Transverse colon (tissue), 4 donors: ENCODE results near the gene MPDZ. TPM values are rescaled to one million over a fixed set of nuclear protein-coding genes. Genes with fewer than 3 reads are reported as not detected.

Experiments used
- DNase-seq: peaks from one replicate; pipeline ENCODE4 v3.0.0-alpha.2; 2019
- H3K27ac ChIP-seq, 4 donors: fragments of 200-600 bp; sonication (generic); 2 replicates each; pipeline ENCODE4 v1.5.1; 2016 to 2018; ENCODE audit warnings: inconsistent platforms in 4 of 4
- H3K27me3 ChIP-seq: fragments of 200-600 bp; sonication (generic); 2 replicates; pipeline ENCODE4 v1.5.1; 2017; ENCODE audit warnings: inconsistent platforms
- H3K36me3 ChIP-seq, 4 donors: fragments of 200-600 bp; sonication (generic); 2 replicates each; pipeline ENCODE4 v1.5.1; 2017 to 2019; ENCODE audit warnings: inconsistent platforms in 4 of 4
- H3K4me1 ChIP-seq, 4 donors: fragments of 200-600 bp; sonication (generic); 2 replicates each; pipeline ENCODE4 v1.5.1; 2017 to 2020; ENCODE audit warnings: inconsistent platforms in 4 of 4
- H3K4me3 ChIP-seq, 4 donors: fragments of 200-600 bp; sonication (generic); 1 replicate in 1 of 4; 2 replicates in 3 of 4; pipeline versions ENCODE4 v1.5.1 to v1.6.1; 2017 to 2019; ENCODE audit warnings: inconsistent platforms in 4 of 4
- H3K9me3 ChIP-seq, 2 donors: fragments of 200-600 bp; sonication (generic); 2 replicates each; pipeline ENCODE4 v1.5.1; 2017 to 2019; ENCODE audit warnings: inconsistent platforms in 2 of 2
- CTCF ChIP-seq, 5 experiments: fragments of 200-600 bp in 3 of 5; fragments of 450-650 bp in 2 of 5; sonication (generic) in 3 of 5; IDR thresholded peaks; 1 replicate in 2 of 5; 2 replicates in 3 of 5; pipeline ENCODE4 v1.5.1; 2016 to 2017; ENCODE audit warnings: antibody characterized with exemption in 5 of 5, inconsistent platforms in 3 of 5, mild to moderate bottlenecking in 2 of 5, moderate library complexity in 1 of 5
- EP300 ChIP-seq: sonication (generic); formaldehyde crosslinking; IDR thresholded peaks from one replicate; pipeline ENCODE4 v1.6.1; 2017; ENCODE audit warnings: antibody characterized with exemption, low read depth
- POLR2A ChIP-seq: fragments of 450-650 bp; IDR thresholded peaks from one replicate; pipeline ENCODE4 v1.6.1; 2016; ENCODE audit warnings: antibody characterized with exemption, mild to moderate bottlenecking, moderate library complexity
- POLR2AphosphoS5 ChIP-seq, 3 donors: sonication (generic); formaldehyde crosslinking; IDR thresholded peaks; one replicate each; pipeline ENCODE4 v1.6.1; 2016; ENCODE audit warnings: antibody characterized with exemption in 3 of 3
- WGBS, 2 donors: methylation state at CpG; one replicate each; pipeline ENCODE4 v1.1.5; 2018; ENCODE audit warnings: low coverage in 1 of 2; 5-methylcytosine and 5-hydroxymethylcytosine counted together
- in situ Hi-C, 4 donors: fragments of 200-750 bp; cut with MboI; loops; one replicate each; pipeline versions ENCODE4 v1.15.0 to v1.15.1; 2017; ENCODE audit warnings: low sequenced_read_pairs in 3 of 4, low pct_ligation_motif_present in 1 of 4, low pct_unique_long_range_greater_than_20kb in 1 of 4
- intact Hi-C: fragments of 100-400 bp; cut with DNase I; formaldehyde crosslinking; loops from one replicate; pipeline ENCODE4 v1.15.1; 2023; ENCODE audit warnings: low total_unique reads
- total RNA-seq, 4 donors: library from RNA; depleted of rRNA; stranded (reverse); fragments of >200 nt; gene quantifications; one replicate each; pipeline ENCODE4 v1.1.0, GENCODE V29; 2016

Gene MPDZ
- total RNA-seq, 4 donors from 2014 or later: 9.7 to 62.1 (median 14.5) TPM

- no peak overlapping the region for H3K4me3 ChIP-seq
- DNase-seq: no peak
- no peaks in the 10 kb centered on the region for H3K4me1 ChIP-seq
- in situ Hi-C loops: no loop called here
- TF ChIP-seq CTCF (IDR thresholded peaks at IDR 0.05) (no peak), POLR2AphosphoS5 (IDR thresholded peaks at IDR 0.05) (no peak), POLR2A (no peak), EP300 (no peak)
- H3K36me3 ChIP-seq: no peaks in the 10 kb centered on the region
- intact Hi-C loops: no loop called here
- H3K27ac ChIP-seq: no peak overlapping the region
- H3K9me3 ChIP-seq: no peaks in the 10 kb centered on the region
- no peaks in the 10 kb centered on the region for H3K27me3 ChIP-seq
- WGBS, 2 donors: 86 to 88% methylated on average over 3 of the region's 3 CpGs
Measured at GRCh38 chr9:13127131-13127530, 152.4 kb downstream of the MPDZ start.

GRCh38 chr9:13125261-13125660 lies 154.2 kb downstream of the MPDZ start:
- H3K36me3 ChIP-seq: no peaks in the 10 kb centered on the region
- intact Hi-C loops (no loop called here), in situ Hi-C loops (no loop called here)
- no peaks in the 10 kb centered on the region for H3K9me3 ChIP-seq
- no peaks in the 10 kb centered on the region for H3K4me1 ChIP-seq
- no peak for DNase-seq
- H3K27me3 ChIP-seq: no peaks in the 10 kb centered on the region
- no peak overlapping the region for H3K4me3 ChIP-seq
- TF ChIP-seq CTCF (IDR thresholded peaks at IDR 0.05) (no peak), EP300 (no peak), POLR2AphosphoS5 (IDR thresholded peaks at IDR 0.05) (no peak), POLR2A (no peak)
- H3K27ac ChIP-seq: no peak overlapping the region

- Histone ChIP-seq H3K36me3 (no peaks in the 10 kb centered on the region), H3K4me3 (no peak overlapping the region), H3K27ac (no peak overlapping the region), H3K4me1 (no peaks in the 10 kb centered on the region), H3K27me3 (no peaks in the 10 kb centered on the region), H3K9me3 (no peaks in the 10 kb centered on the region)
- in situ Hi-C loops: no loop called here
- intact Hi-C loops: no loop called here
- TF ChIP-seq POLR2AphosphoS5 (IDR thresholded peaks at IDR 0.05): no peak
- TF ChIP-seq POLR2A: no peak
- TF ChIP-seq CTCF (IDR thresholded peaks at IDR 0.05): no peak
- TF ChIP-seq EP300: no peak
- WGBS, 2 donors: 89 to 92% methylated on average over 6 to 9 of the region's 9 CpGs
- DNase-seq: no peak
Measured at GRCh38 chr9:13122756-13123369, 156.6 kb downstream of the MPDZ start.

- no peaks in the 10 kb centered on the region for H3K4me1 ChIP-seq
- no peak for DNase-seq
- in situ Hi-C loops (no loop called here), intact Hi-C loops (no loop called here)
- H3K27me3 ChIP-seq: no peaks in the 10 kb centered on the region
- H3K36me3 ChIP-seq: no peaks in the 10 kb centered on the region
- H3K4me3 ChIP-seq: no peak overlapping the region
- TF ChIP-seq CTCF (IDR thresholded peaks at IDR 0.05) (no peak), EP300 (no peak), POLR2A (no peak), POLR2AphosphoS5 (IDR thresholded peaks at IDR 0.05) (no peak)
- 78 to 90% methylated on average over 2 of the region's 2 CpGs for WGBS, 2 donors
- no peak overlapping the region for H3K27ac ChIP-seq
- H3K9me3 ChIP-seq: no peaks in the 10 kb centered on the region
Measured at GRCh38 chr9:13118313-13118712, 161.2 kb downstream of the MPDZ start.
